H4 (cell line): ENCODE data around the gene EGFL8. TPM values are rescaled to one million over a fixed set of nuclear protein-coding genes. Genes with fewer than 3 reads are reported as not detected.

Source experiments
- DNase-seq: peaks from one replicate; pipeline ENCODE4 v3.0.0-alpha.2; 2015; ENCODE audit warnings: low spot score
- total RNA-seq: library from RNA; depleted of rRNA; stranded (reverse); fragments of >200 nt; shearing (Covaris generic); gene quantifications from 2 replicates; pipeline ENCODE4 v1.2.3, GENCODE V29; 2014

The EGFL8 gene
- total RNA-seq, 1 experiment from 2014 or later = 0.43 TPM

GRCh38 chr6:32167761-32168262 is 3.4 kb downstream of the EGFL8 start:
- no peak for DNase-seq

- DNase-seq = no peak
Measured at GRCh38 chr6:32168350-32168749, 4.0 kb downstream of the EGFL8 start.

DNA sequence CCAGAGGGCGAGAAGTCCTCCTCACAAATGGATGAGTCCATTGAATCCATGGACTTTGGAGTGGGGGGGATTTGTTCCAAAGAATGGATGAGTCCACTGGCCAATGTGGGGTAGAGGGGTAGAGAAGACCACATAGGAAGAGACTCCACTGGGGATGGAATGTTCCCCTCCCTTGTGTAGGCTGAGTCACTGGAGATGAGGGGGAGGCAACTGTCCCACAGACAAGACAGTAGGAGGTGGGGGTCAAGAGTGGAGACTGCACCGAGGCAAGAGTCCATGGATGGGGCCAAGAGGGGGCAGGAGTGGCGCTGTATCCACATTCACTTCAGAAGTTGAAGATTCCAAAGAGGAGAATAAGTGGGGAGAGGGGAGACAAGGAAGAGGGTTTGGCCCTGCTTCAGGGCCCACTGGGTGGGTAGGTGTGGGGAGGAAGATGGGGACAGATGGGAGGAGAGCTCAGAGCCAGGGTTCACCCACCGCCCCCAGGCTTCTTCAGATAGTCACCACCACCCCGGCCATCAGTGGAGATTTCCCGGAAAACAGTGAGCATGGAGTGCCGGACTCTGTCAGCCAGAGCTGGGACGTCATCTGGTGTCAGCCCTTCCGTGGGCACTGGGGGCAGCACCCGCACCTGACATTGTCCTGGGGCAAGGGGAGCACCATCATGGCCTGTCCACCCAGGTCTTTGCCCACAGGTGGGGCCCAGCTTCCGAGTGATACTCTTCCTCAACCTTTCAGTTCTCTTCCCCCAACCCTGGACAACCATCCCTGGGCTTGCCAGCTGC is 4.6 kb downstream of the EGFL8 start:
- DNase-seq = no peak

DNA sequence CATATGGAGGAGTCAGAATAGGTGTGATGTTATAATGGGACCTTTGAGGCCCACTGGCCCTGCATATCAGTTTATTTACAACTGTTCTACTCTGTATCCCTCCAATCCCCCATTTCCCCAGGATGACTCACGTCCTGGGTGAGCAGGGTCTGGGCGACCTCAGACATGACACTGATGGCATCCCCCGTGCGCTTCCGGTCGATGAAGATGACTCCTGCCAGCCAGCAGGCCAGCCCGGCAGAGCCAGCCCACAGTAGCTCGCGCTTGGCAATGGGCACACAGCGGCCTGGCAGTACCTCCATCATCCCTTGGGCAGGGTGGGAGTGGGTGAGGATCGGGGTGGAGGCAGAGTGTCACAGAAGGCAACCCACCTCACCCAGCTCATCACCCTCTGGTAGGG is 5.9 kb downstream of the EGFL8 start:
- DNase-seq = no peak

- no peak for DNase-seq
Measured at GRCh38 chr6:32171234-32171633, 6.8 kb downstream of the EGFL8 start.

- no peak for DNase-seq
Measured at GRCh38 chr6:32173051-32173727, 8.8 kb downstream of the EGFL8 start.

DNA sequence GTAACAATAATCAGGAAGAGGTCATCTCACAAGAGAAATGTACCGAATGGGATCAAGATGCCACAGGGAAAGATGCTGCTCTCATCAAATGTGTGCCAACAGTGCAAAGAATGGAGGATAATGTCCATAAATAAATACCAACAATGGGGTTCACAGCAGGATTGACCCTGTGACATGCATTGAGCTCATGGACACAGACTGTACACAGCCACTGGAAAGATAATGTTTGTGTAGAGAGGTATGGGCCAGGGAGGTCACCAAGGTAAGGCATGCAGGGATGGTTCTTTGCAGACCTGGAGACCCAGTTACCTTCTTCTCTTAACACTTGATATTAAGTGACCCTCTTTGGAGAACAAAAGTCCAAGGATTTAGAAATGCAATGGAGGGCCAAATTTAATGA is 10.0 kb downstream of the EGFL8 start:
- DNase-seq = no peak

DNA sequence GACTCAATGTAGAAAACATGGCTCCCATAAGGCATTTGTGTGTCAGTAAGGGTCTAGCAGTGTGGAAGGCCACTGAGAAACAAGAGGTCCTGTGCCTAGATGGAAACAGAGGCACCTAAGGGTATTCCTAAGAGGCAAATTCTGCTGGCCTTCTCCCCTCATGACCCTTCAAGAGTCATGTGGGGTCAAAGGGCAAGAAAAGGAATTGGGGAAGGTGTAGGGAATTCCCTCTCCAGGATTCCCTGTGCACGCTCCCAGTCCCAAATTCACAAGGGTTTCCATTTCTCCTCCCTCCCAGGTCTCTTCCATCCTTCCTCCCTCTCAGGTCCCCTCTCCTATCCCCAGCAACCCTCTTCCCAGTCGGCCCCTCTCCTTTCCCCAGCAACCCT is 10.9 kb downstream of the EGFL8 start:
- DNase-seq = no peak

GRCh38 chr6:32175711-32176475 is 11.5 kb downstream of the EGFL8 start, which contains the start of gene AGPAT1:
TSS of gene AGPAT1 (minus strand) at chr6:32176084. CDS start at chr6:32171496, 4,588 bp downstream.
- DNase-seq = peak; percentile 91

GRCh38 chr6:32176476-32177182 is 12.2 kb downstream of the EGFL8 start:
- peak; percentile 53 for DNase-seq

GRCh38 chr6:32177183-32177787 is 12.9 kb downstream of the EGFL8 start:
- DNase-seq = no peak

DNA sequence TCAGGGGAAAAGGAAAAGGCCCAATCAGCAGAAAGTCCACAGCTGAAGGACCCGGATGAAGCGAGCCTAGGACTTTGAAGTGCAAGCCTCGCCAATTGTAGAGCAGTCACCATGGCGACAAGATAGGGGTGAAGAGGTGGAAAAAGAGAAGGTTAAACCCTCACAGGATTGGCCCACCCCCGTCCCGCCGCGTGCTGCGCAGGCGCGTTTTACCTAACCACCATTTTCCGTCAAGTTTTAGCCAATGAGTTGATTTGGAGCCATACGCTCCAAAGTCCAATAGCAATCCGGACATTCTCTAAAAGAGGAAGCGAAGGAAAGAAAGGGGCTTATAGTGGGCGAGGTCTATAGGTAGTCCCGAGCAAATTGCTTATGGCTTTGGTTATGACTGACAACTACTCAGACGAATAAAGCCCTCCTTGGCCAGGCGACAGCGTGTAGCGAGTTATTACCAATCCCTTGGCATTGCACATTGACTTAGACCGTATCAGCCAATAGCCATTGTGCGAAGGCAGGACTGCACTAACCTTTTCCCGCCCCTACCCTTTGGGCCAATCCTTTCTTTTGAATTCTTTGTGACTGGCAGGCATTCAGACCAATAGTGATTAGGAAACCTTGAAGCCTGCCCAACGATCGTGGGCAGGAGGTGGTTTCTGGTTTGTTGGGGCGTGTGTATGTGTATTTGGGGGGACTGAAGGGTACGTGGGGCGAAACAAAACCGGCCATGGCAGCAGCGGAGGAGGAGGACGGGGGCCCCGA is 13.6 kb downstream of the EGFL8 start, which contains the start of gene RNF5:
Gene RNF5 (plus strand): TSS at position 618 of the 759 bp plus-strand sequence. CDS start 107 bp downstream, at position 725.
- peak; percentile 100 for DNase-seq

GRCh38 chr6:32178547-32179440 is 14.4 kb downstream of the EGFL8 start:
- no peak for DNase-seq

DNA sequence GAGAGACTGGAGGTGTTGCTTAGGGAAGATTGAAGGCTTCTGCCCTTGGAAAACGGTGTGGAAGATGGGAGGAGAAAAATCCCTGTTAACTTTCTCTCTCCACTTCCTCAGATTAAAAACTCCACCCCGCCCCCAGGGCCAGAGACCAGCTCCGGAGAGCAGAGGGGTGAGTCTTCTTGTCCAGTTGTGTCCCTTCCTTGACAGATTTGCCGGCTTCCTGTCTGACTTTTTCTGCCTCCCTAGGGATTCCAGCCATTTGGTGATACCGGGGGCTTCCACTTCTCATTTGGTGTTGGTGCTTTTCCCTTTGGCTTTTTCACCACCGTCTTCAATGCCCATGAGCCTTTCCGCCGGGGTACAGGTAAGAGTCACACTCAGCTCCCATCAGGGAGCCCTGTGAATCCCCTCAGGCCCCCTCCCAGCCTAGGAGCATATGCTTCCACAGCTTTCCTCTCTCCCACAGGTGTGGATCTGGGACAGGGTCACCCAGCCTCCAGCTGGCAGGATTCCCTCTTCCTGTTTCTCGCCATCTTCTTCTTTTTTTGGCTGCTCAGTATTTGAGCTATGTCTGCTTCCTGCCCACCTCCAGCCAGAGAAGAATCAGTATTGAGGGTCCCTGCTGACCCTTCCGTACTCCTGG is 15.5 kb downstream of the EGFL8 start:
- no peak for DNase-seq

DNA sequence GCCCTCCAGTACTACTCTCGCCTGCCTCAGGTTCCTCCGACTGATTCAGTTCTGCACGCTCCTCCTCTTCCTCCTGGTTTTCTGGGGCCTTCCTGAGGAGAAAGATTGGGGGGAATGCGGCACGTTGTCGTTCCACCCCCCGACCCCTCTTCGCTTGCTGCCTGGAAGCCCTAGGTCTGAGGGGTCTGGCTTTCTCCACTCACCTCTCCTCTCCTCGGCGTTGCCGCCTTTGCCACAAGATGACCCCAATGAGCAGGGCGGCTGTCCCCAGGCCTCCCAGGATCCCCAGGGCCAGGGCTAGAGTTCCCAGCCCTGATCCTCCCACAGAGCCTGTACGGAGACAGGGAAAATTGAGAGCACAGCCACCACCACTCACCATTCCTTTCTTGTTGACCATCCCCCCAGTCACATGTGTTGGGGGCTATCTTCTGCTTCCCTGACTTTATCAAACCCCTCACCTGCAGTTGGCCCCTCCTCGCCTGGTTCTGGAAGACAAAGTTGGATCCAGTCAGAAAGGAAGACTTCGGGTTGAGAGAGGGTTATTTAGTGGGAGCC is 16.8 kb downstream of the EGFL8 start:
- no peak for DNase-seq

- no peak for DNase-seq
Measured at GRCh38 chr6:32181915-32182529, 17.6 kb downstream of the EGFL8 start.

GRCh38 chr6:32182555-32182981 is 18.2 kb downstream of the EGFL8 start:
- DNase-seq = no peak

- DNase-seq = no peak
Measured at GRCh38 chr6:32183030-32183429, 18.6 kb downstream of the EGFL8 start.
